SK-N-SH (cell line): Measurements from ENCODE around the gene PAXX. TPM values are rescaled to one million over a fixed set of nuclear protein-coding genes. Genes with fewer than 3 reads are reported as not detected.

Experiments
- CTCF ChIA-PET: fragments of 300-600, 350-600 bp; formaldehyde crosslinking; extraction: SDS; loops from one replicate; lab custom pipeline; 2021; lab: Yijun Ruan, JAX
- POLR2A ChIA-PET: fragments of 350-600 bp; sonication (Branson Sonifier 250); formaldehyde crosslinking; extraction: SDS; loops from one replicate; lab custom pipeline; 2020; ENCODE audit warnings: antibody characterized with exemption, inconsistent platforms; lab: Yijun Ruan, JAX
- DNase-seq: peaks from one replicate; pipeline ENCODE4 v3.0.0; 2012
- H2AFZ ChIP-seq: fragments of 200-600 bp; sonication (generic); 2 replicates; pipeline ENCODE4 v1.8.1; 2016; ENCODE audit warnings: antibody characterized with exemption, mild to moderate bottlenecking, low read depth
- H3F3A ChIP-seq: fragments of 200-600 bp; sonication (generic); replicated peaks from 2 replicates; pipeline ENCODE3; 2016; ENCODE audit warnings: antibody characterized with exemption, mild to moderate bottlenecking; ENCODE audit not compliant: insufficient read depth
- H3K27ac ChIP-seq, 2 experiments: fragments of 200-500 bp in 1 of 2; fragments of 200-600 bp in 1 of 2; sonication (Bioruptor generic) in 1 of 2; sonication (generic), shearing (Covaris generic) in 1 of 2; 2 replicates each; pipeline versions ENCODE4 v1.5.1 to v1.6.1; 2014 to 2016; ENCODE audit warnings: low read depth in 2 of 2, inconsistent platforms in 1 of 2, low read length in 1 of 2, mild to moderate bottlenecking in 1 of 2, mixed read lengths in 1 of 2
- H3K27me3 ChIP-seq: fragments of 200-600 bp; sonication (generic), shearing (Covaris generic); 2 replicates; pipeline ENCODE4 v1.6.1; 2016; ENCODE audit warnings: mixed run types; ENCODE audit not compliant: insufficient read depth
- H3K36me3 ChIP-seq, 2 experiments: fragments of 200-500 bp in 1 of 2; fragments of 200-600 bp in 1 of 2; sonication (Bioruptor generic) in 1 of 2; sonication (generic) in 1 of 2; replicated peaks in 1 of 2; 2 replicates each; pipeline versions ENCODE3 to v1.5.1; 2014 to 2016; ENCODE audit warnings: low read length in 1 of 2, mild to moderate bottlenecking in 1 of 2; ENCODE audit not compliant: insufficient read depth in 2 of 2, control insufficient read depth in 1 of 2
- H3K4me1 ChIP-seq, 2 experiments: fragments of 200-500 bp in 1 of 2; fragments of 200-600 bp in 1 of 2; sonication (Bioruptor generic) in 1 of 2; sonication (generic), shearing (Covaris generic) in 1 of 2; 2 replicates each; pipeline versions ENCODE4 v1.5.1 to v1.6.1; 2014 to 2016; ENCODE audit warnings: low read depth in 1 of 2, low read length in 1 of 2, mixed run types in 1 of 2; ENCODE audit not compliant: insufficient read depth in 2 of 2, control insufficient read depth in 1 of 2
- H3K4me2 ChIP-seq: fragments of 200-600 bp; sonication (generic), shearing (Covaris generic); 2 replicates; pipeline ENCODE4 v1.6.1; 2017; ENCODE audit warnings: mixed run types
- H3K4me3 ChIP-seq, 2 experiments: fragments of 200-500 bp in 1 of 2; fragments of 200-600 bp in 1 of 2; sonication (Bioruptor generic) in 1 of 2; sonication (generic), shearing (Covaris generic) in 1 of 2; 2 replicates each; pipeline versions ENCODE4 v1.5.1 to v1.8.1; 2014 to 2016; ENCODE audit warnings: low read depth in 2 of 2, inconsistent platforms in 1 of 2, low read length in 1 of 2, mild to moderate bottlenecking in 1 of 2, mixed read lengths in 1 of 2, moderate library complexity in 1 of 2
- H3K79me2 ChIP-seq: fragments of 200-600 bp; sonication (generic); 2 replicates; pipeline ENCODE4 v1.8.1; 2017; ENCODE audit warnings: mild to moderate bottlenecking; ENCODE audit not compliant: insufficient read depth
- H3K9ac ChIP-seq: fragments of 200-600 bp; sonication (generic); 2 replicates; pipeline ENCODE4 v1.6.1; 2017; ENCODE audit warnings: mixed run types
- H3K9me2 ChIP-seq: fragments of 200-600 bp; sonication (generic); 2 replicates; pipeline ENCODE4 v1.6.1; 2017; ENCODE audit warnings: mixed run types
- H3K9me3 ChIP-seq: fragments of 200-600 bp; sonication (generic); 2 replicates; pipeline ENCODE4 v1.6.1; 2017; ENCODE audit warnings: mixed run types, mild to moderate bottlenecking, moderate library complexity
- H4K20me1 ChIP-seq: fragments of 200-600 bp; sonication (generic); 2 replicates; pipeline ENCODE4 v1.6.1; 2017; ENCODE audit warnings: mild to moderate bottlenecking, mixed run types; ENCODE audit not compliant: insufficient read depth
- EZH2phosphoT487 ChIP-seq: fragments of 200-600 bp; sonication (generic); IDR thresholded peaks from 2 replicates; pipeline ENCODE4 v1.6.1; 2017; ENCODE audit warnings: low read depth, mixed run types, mild to moderate bottlenecking, antibody characterized with exemption, moderate library complexity, borderline replicate concordance
- FOSL2 ChIP-seq: IDR thresholded peaks from 2 replicates; pipeline ENCODE4 v1.4.0; 2012; ENCODE audit warnings: low read depth, mild to moderate bottlenecking, moderate library complexity, borderline replicate concordance
- JUND ChIP-seq: IDR thresholded peaks from 2 replicates; pipeline ENCODE4 v1.4.0; 2012
- PBX3 ChIP-seq: IDR thresholded peaks from 2 replicates; pipeline ENCODE4; 2012
- POLR2AphosphoS5 ChIP-seq: IDR thresholded peaks from 2 replicates; pipeline ENCODE4 v1.6.1; 2012; ENCODE audit warnings: low read depth, low read length
- RAD21 ChIP-seq: IDR thresholded peaks from 2 replicates; pipeline ENCODE4 v1.6.1; 2012; ENCODE audit warnings: mild to moderate bottlenecking, low read length
- RXRA ChIP-seq: IDR thresholded peaks from 2 replicates; pipeline ENCODE4 v1.4.0; 2012; ENCODE audit warnings: low read depth, mild to moderate bottlenecking, borderline replicate concordance
- TAF1 ChIP-seq: IDR thresholded peaks from 2 replicates; pipeline ENCODE4 v1.6.1; 2012; ENCODE audit warnings: low read depth, mild to moderate bottlenecking, low read length, moderate library complexity, borderline replicate concordance
- TEAD4 ChIP-seq: IDR thresholded peaks from 2 replicates; pipeline ENCODE4 v1.4.0; 2012; ENCODE audit warnings: mild to moderate bottlenecking, borderline replicate concordance; ENCODE audit not compliant: insufficient read depth
- YY1 ChIP-seq: IDR thresholded peaks from 2 replicates; pipeline ENCODE4 v1.4.0; 2012; ENCODE audit warnings: low read depth, mild to moderate bottlenecking
- ZBTB33 ChIP-seq: IDR thresholded peaks from 2 replicates; pipeline ENCODE4 v1.4.0; 2012; ENCODE audit warnings: low read depth, borderline replicate concordance
- WGBS: methylation state at CpG from one replicate; pipeline ENCODE4 v1.1.6; 2017; ENCODE audit warnings: low lambda C conversion rate; 5-methylcytosine and 5-hydroxymethylcytosine counted together
- polyA plus RNA-seq, 3 experiments: library from polyadenylated mRNA; depleted of rRNA; stranded (reverse); fragments of >200 nt; gene quantifications; 2 replicates each; pipeline ENCODE4 v1.2.3, GENCODE V29; 2012
- TF ChIP-seq, protein P1 (sequence below): IDR thresholded peaks from 2 replicates; pipeline ENCODE4 v1.4.0; 2012; ENCODE audit warnings: low read depth
- TF ChIP-seq, protein P2 (sequence below): IDR thresholded peaks from 2 replicates; pipeline ENCODE4 v1.6.1; 2012; ENCODE audit warnings: mild to moderate bottlenecking, low read depth, low read length, moderate library complexity

The PAXX gene
- polyA plus RNA-seq, 1 of the 3 experiments (the other 2 are of a cell fraction) = 52.9 TPM

GRCh38 chr9:137030538-137031527 is 38.6 kb downstream of the PAXX start:
- Histone ChIP-seq H3F3A (peaks cover 4% of the 10 kb centered on the region), H3K9me2 (no peaks in the 10 kb centered on the region), H3K4me2 (no peak overlapping the region), H3K9ac (no peak overlapping the region)
- TF ChIP-seq TAF1 (no peak), YY1 (no peak), JUND (no peak), ZBTB33 (no peak), RAD21 (no peak), EZH2phosphoT487 (no peak), POLR2AphosphoS5 (no peak), TEAD4 (no peak), RXRA (no peak), PBX3 (no peak), FOSL2 (no peak)
- TF ChIP-seq, protein P1, sequence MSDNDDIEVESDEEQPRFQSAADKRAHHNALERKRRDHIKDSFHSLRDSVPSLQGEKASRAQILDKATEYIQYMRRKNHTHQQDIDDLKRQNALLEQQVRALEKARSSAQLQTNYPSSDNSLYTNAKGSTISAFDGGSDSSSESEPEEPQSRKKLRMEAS = no peak
- TF ChIP-seq, protein P2, sequence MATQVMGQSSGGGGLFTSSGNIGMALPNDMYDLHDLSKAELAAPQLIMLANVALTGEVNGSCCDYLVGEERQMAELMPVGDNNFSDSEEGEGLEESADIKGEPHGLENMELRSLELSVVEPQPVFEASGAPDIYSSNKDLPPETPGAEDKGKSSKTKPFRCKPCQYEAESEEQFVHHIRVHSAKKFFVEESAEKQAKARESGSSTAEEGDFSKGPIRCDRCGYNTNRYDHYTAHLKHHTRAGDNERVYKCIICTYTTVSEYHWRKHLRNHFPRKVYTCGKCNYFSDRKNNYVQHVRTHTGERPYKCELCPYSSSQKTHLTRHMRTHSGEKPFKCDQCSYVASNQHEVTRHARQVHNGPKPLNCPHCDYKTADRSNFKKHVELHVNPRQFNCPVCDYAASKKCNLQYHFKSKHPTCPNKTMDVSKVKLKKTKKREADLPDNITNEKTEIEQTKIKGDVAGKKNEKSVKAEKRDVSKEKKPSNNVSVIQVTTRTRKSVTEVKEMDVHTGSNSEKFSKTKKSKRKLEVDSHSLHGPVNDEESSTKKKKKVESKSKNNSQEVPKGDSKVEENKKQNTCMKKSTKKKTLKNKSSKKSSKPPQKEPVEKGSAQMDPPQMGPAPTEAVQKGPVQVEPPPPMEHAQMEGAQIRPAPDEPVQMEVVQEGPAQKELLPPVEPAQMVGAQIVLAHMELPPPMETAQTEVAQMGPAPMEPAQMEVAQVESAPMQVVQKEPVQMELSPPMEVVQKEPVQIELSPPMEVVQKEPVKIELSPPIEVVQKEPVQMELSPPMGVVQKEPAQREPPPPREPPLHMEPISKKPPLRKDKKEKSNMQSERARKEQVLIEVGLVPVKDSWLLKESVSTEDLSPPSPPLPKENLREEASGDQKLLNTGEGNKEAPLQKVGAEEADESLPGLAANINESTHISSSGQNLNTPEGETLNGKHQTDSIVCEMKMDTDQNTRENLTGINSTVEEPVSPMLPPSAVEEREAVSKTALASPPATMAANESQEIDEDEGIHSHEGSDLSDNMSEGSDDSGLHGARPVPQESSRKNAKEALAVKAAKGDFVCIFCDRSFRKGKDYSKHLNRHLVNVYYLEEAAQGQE = no peak
- TF ChIP-seq, all 33 proteins: peak for 0
- ChIA-PET CTCF (interaction anchor here (0.6 to 15.1 kb wide), 12 partner anchors 8 to 263 kb away, joined by 3 to 350 read pairs (median 16); partner anchors contain the start of genes C8G, CLIC3, FBXW5 and LCN12), POLR2A (no interaction called here)
- DNase-seq = no peak
- no peaks in the 10 kb centered on the region for H3K27me3 ChIP-seq
- peaks cover 5 to 51% of the 10 kb centered on the region in 2 experiments; a peak in 1 of 4 replicates for H3K4me1 ChIP-seq
- no peak overlapping the region for H3K4me3 ChIP-seq
- H4K20me1 ChIP-seq = no peaks in the 10 kb centered on the region
- no peaks in the 10 kb centered on the region for H3K9me3 ChIP-seq
- no peak overlapping the region for H3K27ac ChIP-seq
- 93% methylated on average over 36 of the region's 65 CpGs for WGBS
- 0 out of 2 replicates have a peak, but pooled peaks cover 3% of the 10 kb centered on the region for H3K79me2 ChIP-seq
- no peaks in the 10 kb centered on the region for H3K36me3 ChIP-seq
- no peak overlapping the region for H2AFZ ChIP-seq
